Activated CD4-positive, alpha-beta T cell treated with anti-CD3 and anti-CD28 coated beads, Interleukin-10, Interleukin-2, amounts not matched to agents 100 ng/mL and 50 ng/mL, durations not matched to agents 16 hours and 8 hours (primary cell): ENCODE data around the gene OTUB2.
A peak's percentile ranks its signal among the peaks of the same experiment; 100 is the strongest.

Experiments used
- DNase-seq: peaks from one replicate; pipeline ENCODE4 v3.0.0-alpha.2; 2020

The OTUB2 gene

GRCh38 chr14:94042433-94043091 lies 16.4 kb downstream of the OTUB2 start:
- no peak for DNase-seq

GRCh38 chr14:94043111-94043755 lies 17.1 kb downstream of the OTUB2 start:
- no peak for DNase-seq

GRCh38 chr14:94043756-94044475 lies 17.8 kb downstream of the OTUB2 start:
- DNase-seq, result no peak

GRCh38 chr14:94044476-94045091 lies 18.4 kb downstream of the OTUB2 start:
- no peak for DNase-seq

GRCh38 chr14:94045101-94045500 lies 19.0 kb downstream of the OTUB2 start:
- DNase-seq, result no peak

- no peak for DNase-seq
Measured at GRCh38 chr14:94045563-94046345, 19.6 kb downstream of the OTUB2 start.

- no peak for DNase-seq
Measured at GRCh38 chr14:94046696-94047250, 20.6 kb downstream of the OTUB2 start.

- no peak for DNase-seq
Measured at GRCh38 chr14:94047581-94047980, 21.4 kb downstream of the OTUB2 start.

GRCh38 chr14:94048691-94049624 lies 22.8 kb downstream of the OTUB2 start:
- no peak for DNase-seq

GRCh38 chr14:94049625-94050023 lies 23.5 kb downstream of the OTUB2 start:
- DNase-seq, result no peak

GRCh38 chr14:94050231-94050880 lies 24.2 kb downstream of the OTUB2 start:
- no peak for DNase-seq

GRCh38 chr14:94051115-94051514 lies 25.0 kb downstream of the OTUB2 start:
- DNase-seq, result no peak

- DNase-seq, result no peak
Measured at GRCh38 chr14:94051779-94052178, 25.6 kb downstream of the OTUB2 start.

GRCh38 chr14:94052199-94052598 lies 26.1 kb downstream of the OTUB2 start:
- DNase-seq, result no peak

- DNase-seq, result no peak
Measured at GRCh38 chr14:94052662-94053061, 26.5 kb downstream of the OTUB2 start.

- DNase-seq, result peak; percentile 14
Measured at GRCh38 chr14:94054401-94054800, 28.3 kb downstream of the OTUB2 start.

GRCh38 chr14:94054936-94055335 lies 28.8 kb downstream of the OTUB2 start:
- no peak for DNase-seq

- peak; percentile 61 for DNase-seq
Measured at GRCh38 chr14:94056579-94057308, 30.6 kb downstream of the OTUB2 start.

GRCh38 chr14:94058128-94058673 lies 32.1 kb downstream of the OTUB2 start:
- no peak for DNase-seq

GRCh38 chr14:94058674-94059138 lies 32.6 kb downstream of the OTUB2 start:
- DNase-seq, result no peak
